ENCODE measurements around the gene LENG8.

LENG8 gene

DNA sequence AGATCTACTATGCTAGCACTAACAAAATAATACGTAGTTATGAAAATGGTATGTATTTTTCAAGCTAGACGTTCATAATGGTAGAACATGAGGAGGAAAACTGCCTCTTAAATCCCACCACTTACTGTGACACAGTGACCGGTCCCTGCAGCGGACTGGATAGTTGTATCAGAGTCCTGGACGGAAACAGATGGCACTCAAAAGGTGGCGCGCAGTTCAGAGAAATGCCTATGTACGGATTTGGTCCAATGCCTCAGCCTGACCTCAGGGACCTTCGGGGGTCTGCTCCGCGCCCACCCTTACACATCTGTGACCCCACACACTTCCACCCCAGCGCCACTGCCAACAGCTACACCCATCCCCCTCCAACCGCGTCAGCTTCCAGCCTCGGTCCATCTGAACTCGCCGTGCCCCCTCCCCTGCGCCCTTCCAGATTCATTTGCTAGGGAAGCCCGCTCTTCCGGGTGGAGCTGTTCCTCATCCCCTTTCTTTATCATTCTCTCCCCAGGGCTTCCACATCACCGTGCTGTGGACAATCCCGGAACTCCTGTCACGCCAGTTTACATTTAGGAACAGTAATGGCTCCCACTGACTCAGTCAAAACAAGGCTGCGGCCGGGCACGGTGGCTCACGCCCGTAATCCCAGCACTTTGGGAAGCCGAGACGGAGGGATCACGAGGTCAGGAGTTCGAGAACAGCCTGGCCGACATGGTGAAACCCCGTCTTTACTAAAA, 792 bp upstream of the LENG8 start:
- TF ChIP-seq, protein P1, sequence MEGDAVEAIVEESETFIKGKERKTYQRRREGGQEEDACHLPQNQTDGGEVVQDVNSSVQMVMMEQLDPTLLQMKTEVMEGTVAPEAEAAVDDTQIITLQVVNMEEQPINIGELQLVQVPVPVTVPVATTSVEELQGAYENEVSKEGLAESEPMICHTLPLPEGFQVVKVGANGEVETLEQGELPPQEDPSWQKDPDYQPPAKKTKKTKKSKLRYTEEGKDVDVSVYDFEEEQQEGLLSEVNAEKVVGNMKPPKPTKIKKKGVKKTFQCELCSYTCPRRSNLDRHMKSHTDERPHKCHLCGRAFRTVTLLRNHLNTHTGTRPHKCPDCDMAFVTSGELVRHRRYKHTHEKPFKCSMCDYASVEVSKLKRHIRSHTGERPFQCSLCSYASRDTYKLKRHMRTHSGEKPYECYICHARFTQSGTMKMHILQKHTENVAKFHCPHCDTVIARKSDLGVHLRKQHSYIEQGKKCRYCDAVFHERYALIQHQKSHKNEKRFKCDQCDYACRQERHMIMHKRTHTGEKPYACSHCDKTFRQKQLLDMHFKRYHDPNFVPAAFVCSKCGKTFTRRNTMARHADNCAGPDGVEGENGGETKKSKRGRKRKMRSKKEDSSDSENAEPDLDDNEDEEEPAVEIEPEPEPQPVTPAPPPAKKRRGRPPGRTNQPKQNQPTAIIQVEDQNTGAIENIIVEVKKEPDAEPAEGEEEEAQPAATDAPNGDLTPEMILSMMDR (IDR thresholded peaks at IDR 0.05; ENCODE audit: extremely low read depth, missing control alignments): no peak
- no peak for DNase-seq (ENCODE audit: low spot score)

DNA sequence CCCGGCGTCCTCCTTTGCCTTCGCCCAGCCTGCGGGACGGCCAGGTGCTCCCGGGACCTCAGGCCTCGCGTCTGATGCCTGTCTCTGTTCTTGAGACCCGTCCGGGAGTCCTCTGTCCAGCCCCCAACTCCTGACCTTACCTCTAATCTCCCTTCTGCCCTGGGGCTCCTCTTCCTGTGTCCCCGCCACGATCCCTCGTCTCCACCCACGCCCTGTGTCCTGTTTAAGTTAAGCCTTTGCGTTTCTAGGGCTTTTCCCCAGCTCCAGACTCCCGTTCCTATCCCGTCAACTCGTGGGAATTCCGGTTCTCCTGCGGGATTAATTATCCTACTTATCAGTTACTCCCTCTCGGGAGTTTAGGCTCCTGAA, 686 bp downstream of the LENG8 start:
- TF ChIP-seq, protein P1 (IDR thresholded peaks at IDR 0.05; ENCODE audit: extremely low read depth, missing control alignments): no peak
- no peak for DNase-seq (ENCODE audit: low spot score)

DNA sequence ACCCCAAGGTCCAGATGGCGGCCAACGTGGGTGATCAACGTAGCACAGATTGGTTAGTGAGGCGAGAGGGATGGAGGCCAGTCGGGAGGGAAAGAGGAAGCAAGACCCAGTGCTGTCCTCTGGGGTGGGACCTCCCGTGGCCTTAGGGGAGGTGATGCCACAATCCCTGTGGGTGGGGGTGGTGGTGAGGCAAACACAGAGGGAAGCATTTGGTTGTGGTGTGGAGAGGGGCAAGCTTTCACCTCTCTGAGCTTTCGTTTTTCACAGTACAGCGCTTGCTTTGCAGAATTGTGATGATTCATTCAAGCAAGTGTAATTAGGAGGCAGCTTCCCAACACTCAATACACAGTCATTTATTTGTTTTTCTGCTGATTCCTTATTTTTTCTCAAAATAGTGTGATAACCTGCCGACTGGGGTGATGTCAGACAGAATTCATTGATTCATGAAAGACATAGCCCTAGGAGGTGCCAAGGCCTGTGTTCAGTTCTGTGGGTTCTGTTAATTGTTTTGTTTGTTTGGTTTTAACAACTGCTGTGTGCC, 2.4 kb downstream of the LENG8 start:
- TF ChIP-seq, protein P1 (IDR thresholded peaks at IDR 0.05; ENCODE audit: extremely low read depth, missing control alignments): no peak
- no peak for DNase-seq (ENCODE audit: low spot score)

DNA sequence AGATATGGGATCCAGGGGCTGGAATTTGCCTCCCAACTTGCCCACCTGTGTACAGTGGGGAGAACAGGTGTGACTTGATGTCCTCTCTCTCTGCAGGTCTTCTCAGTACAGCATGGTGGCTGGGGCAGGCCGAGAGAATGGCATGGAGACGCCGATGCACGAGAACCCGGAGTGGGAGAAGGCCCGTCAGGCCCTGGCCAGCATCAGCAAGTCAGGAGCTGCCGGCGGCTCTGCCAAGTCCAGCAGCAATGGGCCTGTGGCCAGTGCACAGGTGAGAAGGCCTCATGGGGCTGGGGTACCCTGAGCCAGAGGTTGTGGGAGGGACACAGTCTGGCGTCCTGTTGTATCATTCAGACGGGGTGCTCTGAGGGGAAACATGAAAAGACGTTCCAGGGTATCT, 3.0 kb downstream of the LENG8 start:
- TF ChIP-seq, protein P1 (IDR thresholded peaks at IDR 0.05; ENCODE audit: extremely low read depth, missing control alignments): no peak
- DNase-seq (ENCODE audit: low spot score): no peak

DNA sequence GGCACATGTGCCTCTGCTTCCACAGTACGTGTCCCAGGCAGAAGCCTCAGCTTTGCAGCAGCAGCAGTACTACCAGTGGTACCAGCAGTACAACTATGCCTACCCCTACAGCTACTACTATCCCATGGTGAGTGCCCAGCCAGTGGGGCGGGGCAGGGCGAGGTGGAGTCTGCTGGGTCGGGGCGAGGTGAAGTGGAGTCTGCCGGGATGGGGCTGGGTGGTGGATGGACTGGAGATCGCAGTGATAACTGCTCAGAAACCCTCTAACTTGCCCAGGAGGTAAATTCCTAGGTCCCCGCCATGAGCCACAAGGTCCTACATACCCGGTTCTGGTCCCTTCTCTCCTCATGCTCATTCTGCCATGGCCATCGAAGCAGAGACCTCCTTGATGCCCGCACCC, 3.6 kb downstream of the LENG8 start:
- no peak for DNase-seq (ENCODE audit: low spot score)
- TF ChIP-seq, protein P1 (IDR thresholded peaks at IDR 0.05; ENCODE audit: extremely low read depth, missing control alignments): no peak

DNA sequence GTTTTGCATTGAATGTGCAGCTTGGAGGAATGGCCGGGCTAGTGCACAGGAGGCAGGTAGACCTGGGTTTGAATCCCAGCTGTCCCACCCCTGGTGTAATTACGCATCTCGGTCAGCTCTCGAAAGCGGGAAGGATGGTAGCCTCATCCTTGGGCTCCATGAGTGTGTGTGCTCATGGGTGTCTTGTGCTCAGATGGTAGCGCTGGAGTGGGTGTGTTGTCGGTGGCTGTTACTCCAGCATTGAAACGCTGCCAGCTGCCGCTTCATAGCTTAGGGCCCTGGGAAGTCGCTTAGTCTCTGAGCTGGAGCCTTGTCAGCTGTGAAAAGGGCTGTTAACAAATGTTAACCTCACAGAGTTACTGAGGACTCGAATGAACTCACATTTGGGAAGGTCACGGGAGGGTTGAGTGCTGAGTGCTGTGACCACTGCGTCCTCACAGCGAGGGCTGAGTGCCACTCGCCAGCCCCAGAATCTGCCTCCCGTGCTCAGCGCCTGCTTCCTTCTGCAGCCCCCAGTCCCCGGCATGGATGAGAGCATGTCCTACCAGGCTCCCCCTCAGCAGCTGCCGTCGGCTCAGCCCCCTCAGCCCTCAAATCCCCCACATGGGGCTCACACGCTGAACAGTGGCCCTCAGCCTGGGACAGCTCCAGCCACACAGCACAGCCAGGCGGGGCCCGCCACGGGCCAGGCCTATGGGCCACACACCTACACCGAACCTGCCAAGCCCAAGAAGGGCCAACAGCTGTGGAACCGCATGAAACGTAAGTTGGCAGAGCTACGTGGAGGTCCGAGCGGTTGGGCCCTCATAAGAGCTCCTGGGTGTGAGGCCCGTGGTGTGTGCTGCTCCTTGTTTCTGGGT, 5.2 kb downstream of the LENG8 start:
- TF ChIP-seq, protein P1 (IDR thresholded peaks at IDR 0.05; ENCODE audit: extremely low read depth, missing control alignments): no peak
- no peak for DNase-seq (ENCODE audit: low spot score)
